Measurements from ENCODE around the gene CSKMT.

DNA sequence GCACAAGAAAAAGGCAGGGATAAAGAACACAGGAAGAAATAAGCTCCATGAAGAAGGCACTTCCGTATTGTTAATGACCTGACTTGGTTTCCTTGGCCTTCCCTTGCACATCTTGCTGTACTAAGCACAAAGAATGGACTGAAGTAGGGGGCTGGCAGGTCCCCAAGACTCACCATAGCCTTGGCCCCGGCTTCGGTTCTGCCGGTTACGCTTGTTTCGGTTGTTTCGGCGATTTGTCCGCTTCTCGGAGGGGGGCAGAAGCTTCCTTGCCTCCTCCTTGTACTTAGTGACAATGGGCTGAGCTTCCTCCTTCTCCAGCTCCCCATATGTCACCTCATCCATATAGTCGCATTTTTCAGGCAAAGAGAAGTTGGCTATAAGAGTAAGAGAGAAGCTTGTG, 51.7 kb downstream of the CSKMT start:
- TF ChIP-seq, protein P1, sequence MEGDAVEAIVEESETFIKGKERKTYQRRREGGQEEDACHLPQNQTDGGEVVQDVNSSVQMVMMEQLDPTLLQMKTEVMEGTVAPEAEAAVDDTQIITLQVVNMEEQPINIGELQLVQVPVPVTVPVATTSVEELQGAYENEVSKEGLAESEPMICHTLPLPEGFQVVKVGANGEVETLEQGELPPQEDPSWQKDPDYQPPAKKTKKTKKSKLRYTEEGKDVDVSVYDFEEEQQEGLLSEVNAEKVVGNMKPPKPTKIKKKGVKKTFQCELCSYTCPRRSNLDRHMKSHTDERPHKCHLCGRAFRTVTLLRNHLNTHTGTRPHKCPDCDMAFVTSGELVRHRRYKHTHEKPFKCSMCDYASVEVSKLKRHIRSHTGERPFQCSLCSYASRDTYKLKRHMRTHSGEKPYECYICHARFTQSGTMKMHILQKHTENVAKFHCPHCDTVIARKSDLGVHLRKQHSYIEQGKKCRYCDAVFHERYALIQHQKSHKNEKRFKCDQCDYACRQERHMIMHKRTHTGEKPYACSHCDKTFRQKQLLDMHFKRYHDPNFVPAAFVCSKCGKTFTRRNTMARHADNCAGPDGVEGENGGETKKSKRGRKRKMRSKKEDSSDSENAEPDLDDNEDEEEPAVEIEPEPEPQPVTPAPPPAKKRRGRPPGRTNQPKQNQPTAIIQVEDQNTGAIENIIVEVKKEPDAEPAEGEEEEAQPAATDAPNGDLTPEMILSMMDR (optimal IDR thresholded peaks at IDR 0.05 in 1 of 3, IDR thresholded peaks at IDR 0.05 in 1 of 3, conservative IDR thresholded peaks at IDR 0.05 in 1 of 3; ENCODE audit: extremely low read depth in 1 of 3, insufficient read depth in 2 of 3, low read length in 3 of 3) = no peak
- no peak for TF ChIP-seq EZH2 (IDR thresholded peaks at IDR 0.05; ENCODE audit: low read length)

Data from keratinocyte (primary cell).